ENCODE measurements around the gene SLC2A9.

The SLC2A9 gene

GRCh38 chr4:10041036-10041435, 19.7 kb upstream of the SLC2A9 start:
- no peak for DNase-seq

- DNase-seq = no peak
These were observed 19.0 kb upstream of the SLC2A9 start for GRCh38 chr4:10040049-10040892.

- DNase-seq = no peak
These were observed 15.6 kb upstream of the SLC2A9 start for GRCh38 chr4:10036807-10037342.

- no peak for DNase-seq
These were observed 13.8 kb upstream of the SLC2A9 start for GRCh38 chr4:10035130-10035529.

GRCh38 chr4:10034612-10035104, 13.4 kb upstream of the SLC2A9 start:
- no peak for DNase-seq

GRCh38 chr4:10034136-10034535, 12.8 kb upstream of the SLC2A9 start:
- no peak for DNase-seq

- DNase-seq = no peak
These were observed 12.0 kb upstream of the SLC2A9 start for GRCh38 chr4:10033191-10033881.

- no peak for DNase-seq
These were observed 11.3 kb upstream of the SLC2A9 start for GRCh38 chr4:10032625-10033024.

- no peak for DNase-seq
These were observed 10.6 kb upstream of the SLC2A9 start for GRCh38 chr4:10031668-10032590.

- no peak for DNase-seq
These were observed 9.8 kb upstream of the SLC2A9 start for GRCh38 chr4:10030972-10031667.

GRCh38 chr4:10029403-10029802, 8.1 kb upstream of the SLC2A9 start:
- no peak for DNase-seq

- no peak for DNase-seq
These were observed 7.6 kb upstream of the SLC2A9 start for GRCh38 chr4:10028910-10029309.

- no peak for DNase-seq
These were observed 5.2 kb upstream of the SLC2A9 start for GRCh38 chr4:10026485-10026884.

GRCh38 chr4:10025230-10025806, 4.0 kb upstream of the SLC2A9 start:
- DNase-seq = no peak

- no peak for DNase-seq
These were observed 3.0 kb upstream of the SLC2A9 start for GRCh38 chr4:10024303-10024702.

GRCh38 chr4:10023806-10024205, 2.5 kb upstream of the SLC2A9 start:
- DNase-seq = no peak

- DNase-seq = no peak
These were observed 1.7 kb upstream of the SLC2A9 start for GRCh38 chr4:10023050-10023419.

- no peak for DNase-seq
These were observed 1.2 kb upstream of the SLC2A9 start for GRCh38 chr4:10022346-10023049.

GRCh38 chr4:10021653-10022023, 341 bp upstream of the SLC2A9 start:
- DNase-seq = no peak

GRCh38 chr4:10020106-10020505, 1.2 kb downstream of the SLC2A9 start:
- DNase-seq = no peak

- no peak for DNase-seq
These were observed 1.7 kb downstream of the SLC2A9 start for GRCh38 chr4:10019521-10020051.

Measured in GOT3 (cell line).